ENCODE results near the gene RYR3.

Gene RYR3

DNA sequence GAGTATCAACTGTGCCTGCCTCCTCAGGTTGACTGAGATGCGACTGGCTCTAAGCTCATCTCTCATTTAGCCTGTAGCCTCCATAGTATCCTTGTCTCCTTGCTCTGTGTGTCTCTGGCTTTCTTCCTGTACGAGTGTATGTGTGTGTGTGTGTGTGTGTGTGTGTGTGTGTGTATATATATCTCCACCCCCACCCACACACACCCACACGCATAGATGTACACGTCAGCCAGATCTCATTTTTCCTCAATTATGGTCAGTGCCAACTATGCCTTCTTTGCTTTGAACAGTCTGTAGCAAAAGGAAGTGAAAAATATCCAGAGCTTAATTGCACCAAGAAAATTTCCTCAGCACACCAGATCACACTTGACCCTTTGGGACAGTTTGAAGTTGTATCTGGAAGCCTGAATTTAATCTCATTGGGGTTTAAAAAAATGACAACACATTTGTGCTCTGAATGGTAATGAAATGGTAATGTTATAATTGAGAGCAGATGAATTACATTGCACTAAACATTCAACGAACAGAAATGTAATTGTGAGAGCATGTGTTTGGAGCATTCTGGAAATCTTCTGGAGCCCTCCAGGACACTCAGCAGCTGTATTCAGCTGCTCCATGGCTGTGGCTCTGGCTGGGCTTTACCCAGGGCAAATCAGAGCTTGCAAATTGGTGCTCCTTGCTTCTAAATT is 63.6 kb downstream of the RYR3 start:
- TF ChIP-seq, protein P1, sequence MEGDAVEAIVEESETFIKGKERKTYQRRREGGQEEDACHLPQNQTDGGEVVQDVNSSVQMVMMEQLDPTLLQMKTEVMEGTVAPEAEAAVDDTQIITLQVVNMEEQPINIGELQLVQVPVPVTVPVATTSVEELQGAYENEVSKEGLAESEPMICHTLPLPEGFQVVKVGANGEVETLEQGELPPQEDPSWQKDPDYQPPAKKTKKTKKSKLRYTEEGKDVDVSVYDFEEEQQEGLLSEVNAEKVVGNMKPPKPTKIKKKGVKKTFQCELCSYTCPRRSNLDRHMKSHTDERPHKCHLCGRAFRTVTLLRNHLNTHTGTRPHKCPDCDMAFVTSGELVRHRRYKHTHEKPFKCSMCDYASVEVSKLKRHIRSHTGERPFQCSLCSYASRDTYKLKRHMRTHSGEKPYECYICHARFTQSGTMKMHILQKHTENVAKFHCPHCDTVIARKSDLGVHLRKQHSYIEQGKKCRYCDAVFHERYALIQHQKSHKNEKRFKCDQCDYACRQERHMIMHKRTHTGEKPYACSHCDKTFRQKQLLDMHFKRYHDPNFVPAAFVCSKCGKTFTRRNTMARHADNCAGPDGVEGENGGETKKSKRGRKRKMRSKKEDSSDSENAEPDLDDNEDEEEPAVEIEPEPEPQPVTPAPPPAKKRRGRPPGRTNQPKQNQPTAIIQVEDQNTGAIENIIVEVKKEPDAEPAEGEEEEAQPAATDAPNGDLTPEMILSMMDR (IDR thresholded peaks at IDR 0.05; ENCODE audit: insufficient read depth, low read length, poor library complexity, severe bottlenecking), result no peak

DNA sequence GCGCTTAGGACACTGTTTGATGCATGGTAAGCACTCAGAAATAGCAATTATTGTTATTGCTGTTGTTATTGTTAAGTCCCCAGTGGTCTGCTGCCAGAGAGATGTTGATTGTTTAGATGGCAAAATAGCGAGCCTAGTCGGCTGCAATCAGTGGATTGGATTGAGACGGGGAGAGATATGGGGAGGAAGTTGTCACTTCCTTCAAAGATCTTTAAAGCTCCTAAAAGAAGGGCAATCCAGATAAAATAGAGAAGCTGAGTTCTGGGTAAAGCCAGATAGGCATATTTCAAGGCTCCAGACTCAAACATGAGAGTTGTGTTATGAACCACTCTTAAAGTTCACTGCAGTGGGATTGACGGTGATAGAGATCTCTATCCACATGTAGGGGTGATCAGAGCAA is 64.5 kb downstream of the RYR3 start:
- no peaks in the 10 kb centered on the region; the same call in 1 of the 2 replicates for H3K27me3 ChIP-seq (replicated peaks; ENCODE audit: control insufficient read depth, insufficient read depth, low read length)
- TF ChIP-seq, protein P1 (IDR thresholded peaks at IDR 0.05; ENCODE audit: insufficient read depth, low read length, poor library complexity, severe bottlenecking), result no peak
- H3K36me3 ChIP-seq (ENCODE audit: control insufficient read depth, insufficient read depth, low read length), result no peaks in the 10 kb centered on the region
- DNase-seq (ENCODE audit: extremely low read depth, insufficient read length), result no peak
- H3K4me3 ChIP-seq (replicated peaks; ENCODE audit: low read depth, low read length), result no peak overlapping the region

More for the DNA sequence above, 63.6 kb downstream of the RYR3 start:
- Histone ChIP-seq H3K4me3 (replicated peaks; ENCODE audit: low read depth, low read length) (no peak overlapping the region), H3K27me3 (replicated peaks; ENCODE audit: control insufficient read depth, insufficient read depth, low read length) (no peaks in the 10 kb centered on the region; the same call in 1 of the 2 replicates), H3K36me3 (ENCODE audit: control insufficient read depth, insufficient read depth, low read length) (no peaks in the 10 kb centered on the region)
- DNase-seq (ENCODE audit: extremely low read depth, insufficient read length), result no peak

DNA sequence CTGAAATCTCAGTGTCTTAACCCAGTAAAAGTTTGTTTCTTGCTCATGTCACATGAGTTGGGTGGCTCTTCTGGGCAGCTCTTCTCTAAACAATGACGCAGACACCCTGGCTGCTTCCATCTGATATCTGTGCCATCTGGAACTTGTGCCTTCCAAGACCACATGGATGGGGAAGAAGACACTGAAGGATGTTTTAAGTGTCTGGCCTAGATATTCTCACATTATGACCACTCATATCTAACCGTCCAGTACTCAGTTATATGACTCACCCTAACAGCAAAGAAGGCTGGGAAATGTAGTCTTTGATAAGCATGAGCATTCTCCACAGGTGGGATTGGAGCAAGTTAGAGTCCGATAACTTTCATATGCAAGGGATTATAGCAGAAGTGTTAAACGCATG is 66.4 kb downstream of the RYR3 start:
- Histone ChIP-seq H3K4me3 (replicated peaks; ENCODE audit: low read depth, low read length) (no peak overlapping the region), H3K27me3 (replicated peaks; ENCODE audit: control insufficient read depth, insufficient read depth, low read length) (no peaks in the 10 kb centered on the region; the same call in 1 of the 2 replicates), H3K36me3 (ENCODE audit: control insufficient read depth, insufficient read depth, low read length) (no peaks in the 10 kb centered on the region)
- DNase-seq (ENCODE audit: extremely low read depth, insufficient read length), result no peak
- TF ChIP-seq, protein P1 (IDR thresholded peaks at IDR 0.05; ENCODE audit: insufficient read depth, low read length, poor library complexity, severe bottlenecking), result no peak

DNA sequence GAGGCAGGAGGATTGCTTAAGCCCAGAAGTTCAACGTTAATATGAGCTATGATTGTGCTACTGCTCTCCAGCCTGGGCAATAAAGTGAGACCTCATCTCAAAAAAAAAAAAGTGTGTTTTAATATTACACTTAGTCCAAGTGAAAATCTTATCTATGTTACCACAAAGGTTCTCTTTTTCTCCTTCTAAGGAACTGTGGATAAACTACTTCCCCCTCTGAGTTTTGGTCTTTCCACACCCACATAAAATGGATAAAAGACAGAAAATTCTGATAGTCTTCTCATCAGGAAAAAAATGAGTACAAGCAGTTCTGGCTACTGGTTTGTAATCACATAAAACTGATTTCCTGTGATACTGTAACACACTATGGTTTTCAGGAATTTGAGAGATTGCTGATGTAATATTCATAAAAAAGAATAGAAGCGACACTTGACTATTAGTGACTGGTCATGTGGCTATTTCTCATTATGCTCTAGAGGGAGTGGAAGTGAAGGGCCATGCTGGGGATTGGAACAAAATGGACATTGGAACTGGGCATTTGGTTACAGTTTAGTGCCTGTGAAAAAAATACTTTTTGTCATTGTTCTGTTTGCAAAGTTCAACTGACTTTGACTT is 68.2 kb downstream of the RYR3 start:
- no peak overlapping the region for H3K4me3 ChIP-seq (replicated peaks; ENCODE audit: low read depth, low read length)
- no peaks in the 10 kb centered on the region for H3K36me3 ChIP-seq (ENCODE audit: control insufficient read depth, insufficient read depth, low read length)
- H3K27me3 ChIP-seq (replicated peaks; ENCODE audit: control insufficient read depth, insufficient read depth, low read length), result no peaks in the 10 kb centered on the region; the same call in 1 of the 2 replicates
- DNase-seq (ENCODE audit: extremely low read depth, insufficient read length), result no peak
- TF ChIP-seq, protein P1 (IDR thresholded peaks at IDR 0.05; ENCODE audit: insufficient read depth, low read length, poor library complexity, severe bottlenecking), result no peak

DNA sequence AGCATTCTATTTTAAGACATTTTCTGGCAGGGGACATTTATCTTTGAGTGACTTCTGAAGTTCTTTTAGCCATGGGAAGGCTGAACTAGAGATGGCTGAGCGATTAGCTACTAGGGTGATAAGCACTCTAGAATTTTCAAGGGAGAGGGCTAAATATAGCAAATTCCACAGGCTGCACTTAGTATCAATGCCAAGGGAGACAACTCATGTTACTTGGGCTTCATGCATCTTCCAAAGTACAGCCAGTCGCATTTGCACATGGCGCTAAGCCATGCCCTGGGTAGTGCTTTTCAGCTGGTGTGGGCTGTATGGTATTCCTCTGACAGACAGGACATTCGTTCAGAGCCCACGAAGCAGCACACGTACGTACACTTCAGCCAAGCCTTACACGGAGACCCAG is 69.6 kb downstream of the RYR3 start:
- Histone ChIP-seq H3K27me3 (replicated peaks; ENCODE audit: control insufficient read depth, insufficient read depth, low read length) (no peaks in the 10 kb centered on the region; the same call in 1 of the 2 replicates), H3K36me3 (ENCODE audit: control insufficient read depth, insufficient read depth, low read length) (no peaks in the 10 kb centered on the region), H3K4me3 (replicated peaks; ENCODE audit: low read depth, low read length) (no peak overlapping the region)
- TF ChIP-seq, protein P1 (IDR thresholded peaks at IDR 0.05; ENCODE audit: insufficient read depth, low read length, poor library complexity, severe bottlenecking), result no peak
- DNase-seq (ENCODE audit: extremely low read depth, insufficient read length), result no peak
